ENCODE measurements around the gene MYO5B.
"Not testable (repeated sequence)": the region's sequence is repeated elsewhere in the genome, so short reads cannot be mapped to it uniquely, and the experiment has no call there.

Gene MYO5B

GRCh38 chr18:49846718-49847470, 348.1 kb downstream of the MYO5B start:
- peak; percentile 95 for DNase-seq

GRCh38 chr18:49846361-49846662, 348.6 kb downstream of the MYO5B start:
- DNase-seq, result peak; percentile 57

GRCh38 chr18:49845629-49846360, 349.2 kb downstream of the MYO5B start:
- no peak for DNase-seq

GRCh38 chr18:49844903-49845302, 350.0 kb downstream of the MYO5B start:
- no peak for DNase-seq

- DNase-seq, result no peak
Measured at GRCh38 chr18:49843778-49844625, 350.9 kb downstream of the MYO5B start.

- DNase-seq, result no peak
Measured at GRCh38 chr18:49843131-49843530, 351.8 kb downstream of the MYO5B start.

GRCh38 chr18:49842656-49843055, 352.3 kb downstream of the MYO5B start:
- DNase-seq, result no peak

GRCh38 chr18:49841236-49842217, 353.4 kb downstream of the MYO5B start:
- DNase-seq, result peak; percentile 77

- no peak for DNase-seq
Measured at GRCh38 chr18:49839012-49839411, 355.9 kb downstream of the MYO5B start.

GRCh38 chr18:49838381-49838780, 356.6 kb downstream of the MYO5B start:
- DNase-seq, result no peak

- no peak for DNase-seq
Measured at GRCh38 chr18:49837889-49838288, 357.1 kb downstream of the MYO5B start.

- not testable (repeated sequence) for DNase-seq
Measured at GRCh38 chr18:49837316-49837835, 357.6 kb downstream of the MYO5B start.

- no peak for DNase-seq
Measured at GRCh38 chr18:49835405-49835804, 359.5 kb downstream of the MYO5B start.

GRCh38 chr18:49834258-49834657, 360.7 kb downstream of the MYO5B start:
- DNase-seq, result no peak

- DNase-seq, result no peak
Measured at GRCh38 chr18:49833814-49834213, 361.1 kb downstream of the MYO5B start.

- DNase-seq, result no peak
Measured at GRCh38 chr18:49832221-49832647, 362.7 kb downstream of the MYO5B start.

GRCh38 chr18:49827996-49828395, 367.0 kb downstream of the MYO5B start:
- DNase-seq, result no peak

GRCh38 chr18:49819823-49820671, 374.9 kb downstream of the MYO5B start:
- peak; percentile 23 for DNase-seq

- DNase-seq, result no peak
Measured at GRCh38 chr18:49819071-49819662, 375.8 kb downstream of the MYO5B start.

GRCh38 chr18:49817947-49818346, 377.0 kb downstream of the MYO5B start:
- no peak for DNase-seq

GRCh38 chr18:49815927-49816326, 379.0 kb downstream of the MYO5B start:
- DNase-seq, result no peak
